Endometrial microvascular endothelial cells (primary cell): ENCODE results near the gene LZTS2. TPM values are rescaled to one million over a fixed set of nuclear protein-coding genes. Genes with fewer than 3 reads are reported as not detected.
"Not testable (repeated sequence)": the region's sequence is repeated elsewhere in the genome, so short reads cannot be mapped to it uniquely, and the experiment has no call there.

Source experiments
- in situ Hi-C: cut with HindIII; loops from 2 replicates; pipeline ENCODE4 v1.10.0; 2017; ENCODE audit warnings: low sequenced_read_pairs, low pct_unique_long_range_greater_than_20kb; ENCODE audit errors: inconsistent ontology term
- total RNA-seq: library from RNA; depleted of rRNA; stranded (reverse); fragments of >200 nt; gene quantifications from one replicate; pipeline ENCODE4 v1.2.3, GENCODE V29; 2015; ENCODE audit errors: inconsistent ontology term

Gene LZTS2
- total RNA-seq, result 71.5 TPM

- in situ Hi-C loops, result no loop called here
These were observed at the start of gene LZTS2 for GRCh38 chr10:100999742-101000126. LZTS2 (plus strand) TSS chr10:100999808; CDS start chr10:101002539, 2,731 bp downstream.

GRCh38 chr10:100960251-100960650 lies 39.4 kb upstream of the LZTS2 start:
- in situ Hi-C loops, result no loop called here

- in situ Hi-C loops, result no loop called here
These were observed 37.1 kb upstream of the LZTS2 start for GRCh38 chr10:100962351-100963080.

- in situ Hi-C loops, result no loop called here
These were observed 35.8 kb upstream of the LZTS2 start for GRCh38 chr10:100963826-100964225.

GRCh38 chr10:100965820-100966219 lies 33.8 kb upstream of the LZTS2 start:
- in situ Hi-C loops, result no loop called here

GRCh38 chr10:100966887-100967286 lies 32.7 kb upstream of the LZTS2 start:
- in situ Hi-C loops, result no loop called here

GRCh38 chr10:100967332-100967731 lies 32.3 kb upstream of the LZTS2 start:
- in situ Hi-C loops, result no loop called here

GRCh38 chr10:100968062-100968736 lies 31.4 kb upstream of the LZTS2 start:
- in situ Hi-C loops, result no loop called here

- in situ Hi-C loops, result no loop called here
These were observed 30.8 kb upstream of the LZTS2 start for GRCh38 chr10:100968863-100969186.

- in situ Hi-C loops, result no loop called here
These were observed 30.2 kb upstream of the LZTS2 start, which contains the start of gene SEMA4G for GRCh38 chr10:100969187-100970075. SEMA4G (plus strand) TSS chr10:100969504; CDS start chr10:100972913, 3,409 bp downstream.

- in situ Hi-C loops, result no loop called here
These were observed 29.3 kb upstream of the LZTS2 start for GRCh38 chr10:100970076-100970913.

- in situ Hi-C loops, result no loop called here
These were observed 28.4 kb upstream of the LZTS2 start for GRCh38 chr10:100970914-100971811.

- in situ Hi-C loops, result no loop called here
These were observed 27.3 kb upstream of the LZTS2 start for GRCh38 chr10:100972115-100972903.

GRCh38 chr10:100972904-100973535 lies 26.6 kb upstream of the LZTS2 start:
- in situ Hi-C loops, result no loop called here

GRCh38 chr10:100975397-100975796 lies 24.2 kb upstream of the LZTS2 start:
- in situ Hi-C loops, result not testable (repeated sequence)

GRCh38 chr10:100976906-100977305 lies 22.7 kb upstream of the LZTS2 start:
- in situ Hi-C loops, result no loop called here

- in situ Hi-C loops, result no loop called here
These were observed 22.2 kb upstream of the LZTS2 start for GRCh38 chr10:100977436-100977835.
